Measurements from ENCODE around the gene HECTD1.
A peak's percentile ranks its signal among the peaks of the same experiment; 100 is the strongest.

The HECTD1 gene

DNA sequence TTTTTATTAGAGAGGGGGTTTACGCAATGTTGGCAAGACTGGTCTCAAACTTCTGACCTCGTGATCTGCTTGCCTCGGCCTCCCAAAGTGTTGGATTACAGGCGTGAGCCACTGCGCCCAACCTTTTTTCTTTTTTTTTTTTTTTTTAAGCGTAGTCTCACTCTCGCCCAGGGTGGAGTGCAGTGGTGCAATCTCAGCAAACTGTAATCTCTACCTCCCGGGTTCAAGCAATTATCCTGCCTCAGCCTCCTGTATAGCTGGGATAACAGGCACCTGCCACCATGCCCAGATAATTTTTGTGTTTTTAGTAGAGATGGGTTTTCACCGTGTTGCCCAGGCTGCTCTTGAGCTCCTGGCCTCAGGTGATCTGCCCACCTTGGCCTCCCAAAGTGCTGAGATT, 8.8 kb upstream of the HECTD1 start:
- DNase-seq (ENCODE audit: low spot score): no peak
- CTCF ChIA-PET: interaction anchor here (0.7 kb wide), 1 partner anchor 46 kb away, joined by 3 read pairs; no protein-coding TSS in a partner anchor
- H3K27ac ChIP-seq: no peak overlapping the region
- TF ChIP-seq, protein P1, sequence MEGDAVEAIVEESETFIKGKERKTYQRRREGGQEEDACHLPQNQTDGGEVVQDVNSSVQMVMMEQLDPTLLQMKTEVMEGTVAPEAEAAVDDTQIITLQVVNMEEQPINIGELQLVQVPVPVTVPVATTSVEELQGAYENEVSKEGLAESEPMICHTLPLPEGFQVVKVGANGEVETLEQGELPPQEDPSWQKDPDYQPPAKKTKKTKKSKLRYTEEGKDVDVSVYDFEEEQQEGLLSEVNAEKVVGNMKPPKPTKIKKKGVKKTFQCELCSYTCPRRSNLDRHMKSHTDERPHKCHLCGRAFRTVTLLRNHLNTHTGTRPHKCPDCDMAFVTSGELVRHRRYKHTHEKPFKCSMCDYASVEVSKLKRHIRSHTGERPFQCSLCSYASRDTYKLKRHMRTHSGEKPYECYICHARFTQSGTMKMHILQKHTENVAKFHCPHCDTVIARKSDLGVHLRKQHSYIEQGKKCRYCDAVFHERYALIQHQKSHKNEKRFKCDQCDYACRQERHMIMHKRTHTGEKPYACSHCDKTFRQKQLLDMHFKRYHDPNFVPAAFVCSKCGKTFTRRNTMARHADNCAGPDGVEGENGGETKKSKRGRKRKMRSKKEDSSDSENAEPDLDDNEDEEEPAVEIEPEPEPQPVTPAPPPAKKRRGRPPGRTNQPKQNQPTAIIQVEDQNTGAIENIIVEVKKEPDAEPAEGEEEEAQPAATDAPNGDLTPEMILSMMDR (conservative IDR thresholded peaks at IDR 0.05; ENCODE audit: low read depth): no peak
- POLR2A ChIA-PET (ENCODE audit: low non-redundant PET): no interaction called here

DNA sequence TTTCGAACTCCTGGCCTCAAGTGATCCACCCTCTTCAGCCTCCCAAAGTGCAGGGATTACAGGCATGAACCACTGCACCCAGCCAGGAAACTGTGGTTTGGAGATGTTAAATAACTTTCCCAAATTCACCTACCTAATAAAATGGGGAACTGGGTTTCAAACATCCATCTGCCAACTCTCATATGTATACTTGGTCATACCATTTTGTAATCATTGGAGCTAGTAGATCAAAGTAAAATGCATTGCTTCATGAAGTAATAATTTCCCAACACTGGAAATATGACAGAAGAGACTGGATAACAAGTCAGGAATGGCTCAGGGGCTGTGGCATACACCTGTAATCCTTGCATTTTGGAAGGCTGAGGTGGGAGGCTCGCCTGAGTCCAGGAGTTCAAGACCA, 5.3 kb upstream of the HECTD1 start:
- no peak for DNase-seq (ENCODE audit: low spot score)
- TF ChIP-seq, protein P1 (conservative IDR thresholded peaks at IDR 0.05; ENCODE audit: low read depth): no peak
- no peak overlapping the region for H3K27ac ChIP-seq
- CTCF ChIA-PET: no interaction called here
- POLR2A ChIA-PET (ENCODE audit: low non-redundant PET): no interaction called here

DNA sequence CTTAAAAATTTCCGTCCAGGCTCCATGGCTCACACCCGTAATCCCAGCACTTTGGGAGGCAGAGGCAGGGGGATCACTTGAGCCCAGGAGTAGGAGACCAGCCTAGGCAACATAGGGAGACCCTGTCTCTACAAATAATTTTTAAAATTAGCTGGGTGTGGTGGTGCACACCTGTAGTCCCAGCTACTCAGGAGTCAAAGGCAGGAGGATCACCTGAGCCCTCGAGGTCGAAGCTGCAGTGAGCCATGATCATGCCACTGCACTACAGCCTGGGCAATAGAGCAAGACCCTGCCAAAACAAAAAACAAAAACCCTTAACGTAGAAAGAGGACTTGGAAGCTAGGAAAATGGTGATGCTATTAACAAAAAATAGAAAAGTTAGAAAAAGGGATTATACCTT, 2.0 kb upstream of the HECTD1 start:
- no peak overlapping the region for H3K27ac ChIP-seq
- ChIA-PET CTCF (interaction anchor here (0.6 to 1.0 kb wide), 2 partner anchors 11 to 63 kb away, joined by 5 to 6 read pairs; no protein-coding TSS in a partner anchor), POLR2A (ENCODE audit: low non-redundant PET) (no interaction called here)
- no peak for DNase-seq (ENCODE audit: low spot score)
- TF ChIP-seq, protein P1 (conservative IDR thresholded peaks at IDR 0.05; ENCODE audit: low read depth): no peak

GRCh38 chr14:31208546-31209424, 1.2 kb upstream of the HECTD1 start:
- ChIA-PET POLR2A (ENCODE audit: low non-redundant PET) (interaction anchor here (1.1 kb wide), 1 partner anchor 135 kb away, joined by 3 read pairs; no protein-coding TSS in a partner anchor), CTCF (interaction anchor here (0.7 to 3.4 kb wide), 7 partner anchors 12 to 333 kb away, joined by 3 to 11 read pairs (median 6); no protein-coding TSS in a partner anchor)
- DNase-seq (ENCODE audit: low spot score): no peak
- TF ChIP-seq, protein P1 (conservative IDR thresholded peaks at IDR 0.05; ENCODE audit: low read depth): no peak
- peak overlapping the region; percentile 99 for H3K27ac ChIP-seq

GRCh38 chr14:31207287-31207754, 272 bp downstream of the HECTD1 start:
- POLR2A ChIA-PET (ENCODE audit: low non-redundant PET): interaction anchor here (0.5 to 0.6 kb wide), 2 partner anchors 66 to 113 kb away, joined by 3 to 13 read pairs; no protein-coding TSS in a partner anchor

More at GRCh38 chr14:31207287-31207754, 272 bp downstream of the HECTD1 start:
- no peak for DNase-seq (ENCODE audit: low spot score)
- peak overlapping the region; percentile 99 for H3K27ac ChIP-seq
- CTCF ChIA-PET: interaction anchor here (0.6 to 3.4 kb wide), 14 partner anchors 15 to 242 kb away, joined by 3 to 11 read pairs (median 4); no protein-coding TSS in a partner anchor
- TF ChIP-seq, protein P1 (conservative IDR thresholded peaks at IDR 0.05; ENCODE audit: low read depth): no peak
